ENCODE results near the gene MCF2L.

Gene MCF2L

DNA sequence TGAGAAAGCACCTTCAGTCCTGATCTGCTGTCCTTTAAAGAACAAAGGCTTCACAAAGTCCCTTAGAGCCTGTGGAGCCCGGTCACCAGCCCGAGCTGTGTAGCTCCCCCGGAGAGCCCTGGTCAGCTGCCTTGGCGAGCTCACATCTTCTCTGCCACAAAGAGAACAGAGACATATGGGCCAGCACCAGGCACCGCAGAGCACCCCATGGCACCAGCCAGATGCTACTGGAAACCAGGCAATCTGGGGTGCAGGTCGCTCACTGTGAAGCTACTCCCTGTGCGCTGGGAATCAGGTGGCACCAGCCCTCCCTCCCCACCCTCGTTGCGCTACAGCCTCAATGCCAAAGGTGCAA is 92.2 kb downstream of the MCF2L start:
- no peak overlapping the region for H3K4me3 ChIP-seq (ENCODE audit: low read depth, low read length)
- H3K27ac ChIP-seq, result no peak overlapping the region

GRCh38 chr13:113061796-113062425 is 92.9 kb downstream of the MCF2L start:
- Histone ChIP-seq H3K27ac (no peak overlapping the region), H3K4me3 (ENCODE audit: low read depth, low read length) (no peak overlapping the region), H3K27me3 (replicated peaks) (peaks cover 3% of the 10 kb centered on the region), H3K36me3 (replicated peaks) (no peaks in the 10 kb centered on the region)
- no peak for TF ChIP-seq CTCF (IDR thresholded peaks at IDR 0.05; ENCODE audit: low read depth, low read length, missing control alignments)
- in situ Hi-C loops (cut with HindIII; ENCODE audit: low pct_ligation_motif_present, low sequenced_read_pairs), result no loop called here
- DNase-seq, result no peak

More for the DNA sequence above, 92.2 kb downstream of the MCF2L start:
- no peaks in the 10 kb centered on the region for H3K36me3 ChIP-seq (replicated peaks)
- DNase-seq, result no peak
- H3K27me3 ChIP-seq (replicated peaks), result peaks cover 3% of the 10 kb centered on the region
- in situ Hi-C loops (cut with HindIII; ENCODE audit: low pct_ligation_motif_present, low sequenced_read_pairs), result no loop called here
- no peak for TF ChIP-seq CTCF (IDR thresholded peaks at IDR 0.05; ENCODE audit: low read depth, low read length, missing control alignments)

GRCh38 chr13:113062691-113063090 is 93.7 kb downstream of the MCF2L start:
- Histone ChIP-seq H3K4me3 (ENCODE audit: low read depth, low read length) (no peak overlapping the region), H3K27ac (no peak overlapping the region), H3K36me3 (replicated peaks) (no peaks in the 10 kb centered on the region), H3K27me3 (replicated peaks) (peaks cover 3% of the 10 kb centered on the region)
- no peak for DNase-seq
- in situ Hi-C loops (cut with HindIII; ENCODE audit: low pct_ligation_motif_present, low sequenced_read_pairs), result no loop called here
- no peak for TF ChIP-seq CTCF (IDR thresholded peaks at IDR 0.05; ENCODE audit: low read depth, low read length, missing control alignments)

DNA sequence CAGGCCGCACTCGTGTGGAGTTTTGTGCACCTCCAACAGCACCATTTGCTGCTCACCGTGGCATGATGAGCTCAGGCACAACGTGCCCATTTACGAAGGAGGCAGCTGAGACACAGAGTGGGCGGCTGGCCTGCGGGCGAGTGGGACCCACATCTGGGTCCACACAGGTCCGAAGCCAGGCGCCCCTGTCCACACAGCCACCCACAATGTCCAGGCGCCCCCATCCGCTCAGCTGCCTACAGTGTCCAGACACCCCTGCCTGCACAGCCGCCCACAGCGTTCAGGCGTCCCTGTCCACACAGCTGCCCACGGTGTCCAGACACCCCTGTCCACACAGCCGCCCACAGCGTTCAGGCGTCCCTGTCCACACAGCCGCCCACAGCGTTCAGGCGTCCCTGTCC is 94.1 kb downstream of the MCF2L start:
- no peak for DNase-seq
- Histone ChIP-seq H3K36me3 (replicated peaks) (no peaks in the 10 kb centered on the region), H3K4me3 (ENCODE audit: low read depth, low read length) (no peak overlapping the region), H3K27ac (no peak overlapping the region), H3K27me3 (replicated peaks) (peaks cover 3% of the 10 kb centered on the region)
- TF ChIP-seq CTCF (IDR thresholded peaks at IDR 0.05; ENCODE audit: low read depth, low read length, missing control alignments), result no peak
- in situ Hi-C loops (cut with HindIII; ENCODE audit: low pct_ligation_motif_present, low sequenced_read_pairs), result no loop called here

GRCh38 chr13:113064000-113064533 is 95.1 kb downstream of the MCF2L start:
- no peak for TF ChIP-seq CTCF (IDR thresholded peaks at IDR 0.05; ENCODE audit: low read depth, low read length, missing control alignments)
- in situ Hi-C loops (cut with HindIII; ENCODE audit: low pct_ligation_motif_present, low sequenced_read_pairs), result no loop called here
- no peak overlapping the region for H3K4me3 ChIP-seq (ENCODE audit: low read depth, low read length)
- no peak for DNase-seq
- H3K36me3 ChIP-seq (replicated peaks), result no peaks in the 10 kb centered on the region
- peaks cover 3% of the 10 kb centered on the region for H3K27me3 ChIP-seq (replicated peaks)
- H3K27ac ChIP-seq, result no peak overlapping the region

Data from brain microvascular endothelial cell (primary cell).